ENCODE data around the gene ZNF750. TPM values are rescaled to one million over a fixed set of nuclear protein-coding genes. Genes with fewer than 3 reads are reported as not detected.

The ZNF750 gene
- total and polyA plus RNA-seq, 3 donors from 2014 or later, result 0.21 to 0.63 (median 0.50) TPM

GRCh38 chr17:82808921-82809905 is 30.6 kb downstream of the ZNF750 start:
- Histone ChIP-seq H3K4me1 (peaks cover 3% of the 10 kb centered on the region), H3K9me3 (no peaks in the 10 kb centered on the region), H3K27me3 (no peaks in the 10 kb centered on the region), H3K4me3 (no peak overlapping the region), H3K36me3 (ENCODE audit: low read depth, missing control alignments) (no peaks in the 10 kb centered on the region), H3K27ac (no peak overlapping the region)
- intact Hi-C loops (cut with DNase I; ENCODE audit: low total_unique reads), result no loop called here
- DNase-seq, result no peak
- WGBS, 2 donors, result 78 to 89% methylated on average over 26 to 32 of the region's 35 CpGs
- TF ChIP-seq POLR2A (IDR thresholded peaks at IDR 0.05) (no peak), CTCF (IDR thresholded peaks at IDR 0.05) (no peak)

GRCh38 chr17:82808006-82808405 is 31.8 kb downstream of the ZNF750 start:
- H3K27me3 ChIP-seq, result no peaks in the 10 kb centered on the region
- no peaks in the 10 kb centered on the region for H3K36me3 ChIP-seq (ENCODE audit: low read depth, missing control alignments)
- WGBS, 2 donors, result 93 to 94% methylated on average over 7 to 8 of the region's 8 CpGs
- no peak for DNase-seq
- H3K4me3 ChIP-seq, result no peak overlapping the region
- peaks cover 3% of the 10 kb centered on the region for H3K4me1 ChIP-seq
- TF ChIP-seq POLR2A (IDR thresholded peaks at IDR 0.05) (no peak), CTCF (IDR thresholded peaks at IDR 0.05) (no peak)
- no peak overlapping the region for H3K27ac ChIP-seq
- intact Hi-C loops (cut with DNase I; ENCODE audit: low total_unique reads), result no loop called here
- no peaks in the 10 kb centered on the region for H3K9me3 ChIP-seq

GRCh38 chr17:82807562-82807961 is 32.3 kb downstream of the ZNF750 start:
- Histone ChIP-seq H3K27ac (no peak overlapping the region), H3K27me3 (no peaks in the 10 kb centered on the region), H3K36me3 (ENCODE audit: low read depth, missing control alignments) (no peaks in the 10 kb centered on the region), H3K9me3 (no peaks in the 10 kb centered on the region), H3K4me1 (peaks cover 3% of the 10 kb centered on the region), H3K4me3 (no peak overlapping the region)
- intact Hi-C loops (cut with DNase I; ENCODE audit: low total_unique reads), result no loop called here
- DNase-seq, result no peak
- TF ChIP-seq POLR2A (IDR thresholded peaks at IDR 0.05), result no peak
- TF ChIP-seq CTCF (IDR thresholded peaks at IDR 0.05), result no peak
- WGBS, 2 donors, result 93 to 97% methylated on average over 18 to 21 of the region's 21 CpGs

GRCh38 chr17:82807101-82807500 is 32.7 kb downstream of the ZNF750 start:
- 77 to 78% methylated on average over 7 to 9 of the region's 9 CpGs for WGBS, 2 donors
- Histone ChIP-seq H3K9me3 (no peaks in the 10 kb centered on the region), H3K27ac (no peak overlapping the region), H3K27me3 (no peaks in the 10 kb centered on the region), H3K4me1 (peaks cover 3% of the 10 kb centered on the region), H3K36me3 (ENCODE audit: low read depth, missing control alignments) (no peaks in the 10 kb centered on the region), H3K4me3 (no peak overlapping the region)
- no peak for DNase-seq
- TF ChIP-seq POLR2A (IDR thresholded peaks at IDR 0.05), result no peak
- TF ChIP-seq CTCF (IDR thresholded peaks at IDR 0.05), result no peak
- intact Hi-C loops (cut with DNase I; ENCODE audit: low total_unique reads), result no loop called here
